HFF-Myc (cell line): Measurements from ENCODE around the gene IGSF22.

Experiments used
- DNase-seq: peaks from one replicate; pipeline ENCODE4 v3.0.0-alpha.2; 2011; ENCODE audit warnings: low read depth; ENCODE audit errors: extremely low read depth
- H3K4me3 ChIP-seq: replicated peaks from 2 replicates; pipeline ENCODE4 v1.5.1; 2011; ENCODE audit warnings: low read depth, mild to moderate bottlenecking, control low read depth, low read length
- CTCF ChIP-seq: IDR thresholded peaks from 2 replicates; pipeline ENCODE4 v1.5.1; 2012; ENCODE audit warnings: mild to moderate bottlenecking, low read depth, low read length, control low read depth; ENCODE audit errors: missing control alignments

Gene IGSF22

DNA sequence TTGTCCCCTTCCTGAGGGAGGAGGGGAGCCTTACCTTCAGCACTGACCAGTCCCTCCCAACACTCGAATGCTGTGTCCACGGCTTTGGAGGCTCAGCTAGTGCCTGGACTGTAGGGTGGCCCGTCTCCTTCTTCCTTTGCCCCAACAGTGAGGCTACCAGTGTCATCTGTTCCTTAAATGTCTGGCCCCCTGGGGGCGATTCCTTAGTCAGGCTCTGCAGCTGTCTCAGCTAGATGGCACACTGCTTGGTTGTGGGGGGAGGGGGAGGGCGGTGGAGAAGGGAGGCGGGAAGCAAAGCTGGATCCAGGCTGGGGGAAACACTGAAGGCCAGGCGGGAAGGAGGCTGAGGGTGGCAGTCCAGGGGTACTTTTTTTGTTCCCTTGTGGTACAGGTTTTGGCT lies at the start of gene IGSF22:
Gene IGSF22, minus strand, starts transcription at position 149 of the 400 bp plus-strand sequence. CDS start 1,952 bp downstream, outside the sequence.
- no peak for TF ChIP-seq CTCF
- H3K4me3 ChIP-seq = no peak within 1 kb of the TSS
- no peak for DNase-seq

DNA sequence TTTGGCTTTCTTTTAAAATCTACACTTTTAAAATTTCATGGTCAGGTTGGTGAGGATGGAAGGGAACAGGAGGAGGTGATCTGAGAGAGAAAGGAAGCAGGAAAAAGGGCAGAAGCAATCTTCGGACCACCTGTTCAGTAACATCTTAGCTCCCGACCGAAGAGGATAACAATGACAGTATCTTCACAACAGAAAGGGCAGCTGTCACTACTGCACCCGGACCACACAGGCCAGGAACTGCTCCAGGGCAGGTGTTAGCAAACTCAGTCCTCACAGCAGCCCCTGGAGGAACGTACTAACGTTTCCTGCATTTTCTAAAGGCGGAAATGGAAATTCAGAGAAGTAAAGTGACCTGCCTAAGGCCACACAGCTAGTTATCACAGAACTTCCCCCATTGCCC lies 48.8 kb upstream of the IGSF22 start:
- no peak overlapping the region for H3K4me3 ChIP-seq
- TF ChIP-seq CTCF = no peak
- DNase-seq = no peak

DNA sequence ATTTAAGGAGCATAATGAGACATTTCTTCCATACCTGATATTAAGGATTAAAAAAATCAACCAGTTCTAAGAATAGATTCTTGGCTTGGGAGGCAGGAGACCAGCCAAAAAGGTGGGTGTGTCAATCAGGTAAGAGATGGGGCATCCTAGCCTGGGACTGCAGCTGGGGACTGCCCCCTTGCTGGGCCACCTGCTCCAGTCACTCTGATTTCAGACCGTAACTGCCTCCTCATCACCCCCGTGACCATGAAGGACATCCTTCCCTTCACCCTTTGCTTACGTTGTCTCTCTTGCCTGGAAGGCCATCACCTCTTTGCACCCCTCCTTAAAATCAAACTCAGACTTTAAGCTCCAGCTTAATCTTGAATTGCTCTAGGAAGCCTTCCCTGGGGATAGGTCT lies 47.7 kb upstream of the IGSF22 start:
- H3K4me3 ChIP-seq = no peak overlapping the region
- no peak for TF ChIP-seq CTCF
- no peak for DNase-seq

- no peak for TF ChIP-seq CTCF
- no peak overlapping the region for H3K4me3 ChIP-seq
- DNase-seq = no peak
These were observed 47.1 kb upstream of the IGSF22 start for GRCh38 chr11:18773104-18773503.

DNA sequence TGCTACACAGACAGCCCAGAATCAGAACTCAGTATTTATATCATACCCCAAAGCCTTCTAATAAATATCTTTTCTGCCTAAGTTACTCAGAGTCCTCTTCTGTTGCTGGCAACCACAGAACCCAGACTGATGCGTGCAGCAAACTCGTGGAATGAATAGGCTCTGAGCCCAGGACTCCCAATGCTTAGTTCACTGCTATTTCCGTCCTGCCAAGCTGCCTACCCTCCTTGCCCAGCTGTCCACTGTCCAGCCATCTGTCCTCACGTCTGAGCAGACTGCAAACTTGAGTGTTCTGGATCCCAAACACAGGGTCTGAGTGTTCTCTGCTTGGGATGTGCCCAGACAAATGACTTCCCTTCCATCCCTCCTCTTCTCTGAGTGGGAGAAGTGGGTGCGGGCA lies 46.2 kb upstream of the IGSF22 start:
- H3K4me3 ChIP-seq = no peak overlapping the region
- no peak for DNase-seq
- TF ChIP-seq CTCF = no peak

GRCh38 chr11:18771266-18772035 lies 45.5 kb upstream of the IGSF22 start:
- no peak for TF ChIP-seq CTCF
- H3K4me3 ChIP-seq = no peak overlapping the region
- DNase-seq = no peak
